ENCODE results near the gene NSMF.
"Not testable (repeated sequence)": the region's sequence is repeated elsewhere in the genome, so short reads cannot be mapped to it uniquely, and the experiment has no call there.

The NSMF gene

GRCh38 chr9:137457406-137458193, 1.5 kb downstream of the NSMF start:
- no peak for DNase-seq (ENCODE audit: low read depth in 2 of 2)

DNA sequence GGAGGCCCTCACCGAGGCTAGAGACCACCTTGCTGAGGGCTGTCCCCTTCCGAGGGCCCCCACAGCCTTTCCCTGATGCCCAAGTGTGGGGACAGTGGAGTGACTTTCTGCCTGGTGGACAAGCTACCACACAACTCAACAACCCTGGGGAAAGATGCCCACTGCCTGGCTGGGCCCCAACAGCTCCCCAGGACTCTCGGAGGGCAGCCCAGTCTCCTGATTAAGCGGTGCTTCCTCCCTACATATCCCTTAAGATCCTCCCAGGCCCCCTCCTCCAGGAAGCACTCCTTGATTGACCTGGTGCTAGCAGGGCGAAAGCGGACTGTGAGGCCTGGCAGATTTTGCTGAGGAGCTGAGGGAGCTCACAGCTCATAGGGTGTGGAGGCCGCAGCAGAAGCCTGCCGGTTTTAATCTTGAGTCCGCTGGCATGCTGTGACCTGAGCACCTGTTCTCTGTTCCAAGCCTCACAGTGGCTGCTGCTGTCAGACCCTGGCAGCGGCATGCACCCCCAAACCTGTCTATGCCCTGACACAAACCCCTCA, 2.2 kb downstream of the NSMF start:
- DNase-seq (ENCODE audit: low read depth in 2 of 2): no peak

- no peak for DNase-seq (ENCODE audit: low read depth in 2 of 2)
Measured at GRCh38 chr9:137456061-137456863, 2.9 kb downstream of the NSMF start.

DNA sequence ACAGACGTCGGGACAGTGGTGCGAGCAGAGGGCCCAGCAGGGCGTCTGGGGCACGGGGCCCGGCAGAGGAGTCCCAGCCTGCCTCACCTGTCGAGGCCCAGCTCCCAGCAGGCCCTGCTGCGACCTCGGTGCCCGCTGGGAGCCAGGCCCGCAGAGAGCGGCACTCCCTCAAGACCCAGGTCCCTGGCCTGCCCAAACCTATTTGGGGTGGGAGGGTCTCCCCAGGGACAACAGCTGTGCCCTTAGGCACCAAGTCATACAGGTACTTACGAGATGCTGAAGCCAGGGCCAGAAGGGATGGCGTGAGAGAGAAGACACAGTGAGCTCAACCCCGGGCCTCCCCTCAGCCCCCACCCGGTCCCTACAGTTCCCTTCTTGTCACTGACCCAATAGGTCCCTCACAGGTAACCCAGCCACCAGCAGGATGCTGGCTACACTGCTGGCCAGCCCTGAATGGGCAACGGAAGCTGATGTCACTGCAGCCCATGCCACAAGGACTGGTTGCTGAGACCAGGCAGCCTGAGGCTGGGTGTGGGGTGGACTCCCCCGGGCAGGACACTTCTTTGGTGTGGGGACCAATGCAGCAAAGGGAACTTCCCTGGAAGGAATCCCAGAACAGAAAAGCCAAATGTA, 3.7 kb downstream of the NSMF start:
- no peak for DNase-seq (ENCODE audit: low read depth in 2 of 2)

- no peak for DNase-seq (ENCODE audit: low read depth in 2 of 2)
Measured at GRCh38 chr9:137454597-137455358, 4.4 kb downstream of the NSMF start.

DNA sequence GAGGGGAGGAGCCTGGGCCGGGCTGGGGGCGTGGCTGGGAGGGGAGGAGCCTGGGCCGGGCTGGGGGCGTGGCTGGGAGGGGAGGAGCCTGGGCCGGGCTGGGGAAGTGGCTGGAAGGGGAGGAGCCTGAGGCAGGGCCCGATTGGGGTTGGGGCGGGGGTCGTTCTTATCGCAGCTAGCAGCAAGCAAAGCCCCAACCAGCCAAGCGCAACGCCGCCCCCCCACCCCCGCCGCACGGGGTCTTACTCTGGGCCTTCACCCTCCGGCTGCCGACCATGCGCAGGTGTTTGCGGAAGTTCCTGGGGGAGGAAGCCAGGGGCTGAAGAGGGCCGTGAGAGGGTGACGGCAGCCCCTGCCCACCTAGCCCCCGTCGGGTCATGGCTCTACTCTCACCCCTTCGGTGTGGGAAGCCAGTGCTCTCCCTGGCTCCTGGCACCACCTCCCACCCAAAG, 5.0 kb downstream of the NSMF start:
- no peak for DNase-seq (ENCODE audit: low read depth in 2 of 2)

DNA sequence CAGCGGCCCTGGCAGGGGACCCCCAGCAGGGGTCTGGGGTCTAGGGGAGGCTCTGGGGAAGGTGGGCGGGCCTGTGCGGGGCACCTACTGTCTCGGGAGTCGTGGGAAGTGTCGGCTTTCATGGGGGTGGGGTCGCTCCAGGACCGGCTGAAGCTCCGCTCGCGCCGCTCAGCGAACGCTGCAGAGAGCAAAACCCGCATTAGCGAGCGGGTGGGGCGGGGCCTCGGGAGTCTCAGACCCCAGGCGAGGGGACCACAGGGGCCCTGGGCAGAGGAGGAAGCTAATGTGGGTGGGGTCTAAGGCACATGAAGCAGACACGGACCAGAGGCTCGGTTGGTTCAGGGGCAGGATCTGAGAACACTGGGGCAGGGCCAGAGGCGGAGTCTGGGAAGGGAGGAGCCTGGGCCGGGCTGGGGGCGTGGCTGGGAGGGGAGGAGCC, 5.5 kb downstream of the NSMF start:
- DNase-seq (ENCODE audit: low read depth in 2 of 2): peak; percentile 35 to 59

GRCh38 chr9:137452761-137453642, 6.1 kb downstream of the NSMF start:
- DNase-seq (ENCODE audit: low read depth in 2 of 2): no peak

DNA sequence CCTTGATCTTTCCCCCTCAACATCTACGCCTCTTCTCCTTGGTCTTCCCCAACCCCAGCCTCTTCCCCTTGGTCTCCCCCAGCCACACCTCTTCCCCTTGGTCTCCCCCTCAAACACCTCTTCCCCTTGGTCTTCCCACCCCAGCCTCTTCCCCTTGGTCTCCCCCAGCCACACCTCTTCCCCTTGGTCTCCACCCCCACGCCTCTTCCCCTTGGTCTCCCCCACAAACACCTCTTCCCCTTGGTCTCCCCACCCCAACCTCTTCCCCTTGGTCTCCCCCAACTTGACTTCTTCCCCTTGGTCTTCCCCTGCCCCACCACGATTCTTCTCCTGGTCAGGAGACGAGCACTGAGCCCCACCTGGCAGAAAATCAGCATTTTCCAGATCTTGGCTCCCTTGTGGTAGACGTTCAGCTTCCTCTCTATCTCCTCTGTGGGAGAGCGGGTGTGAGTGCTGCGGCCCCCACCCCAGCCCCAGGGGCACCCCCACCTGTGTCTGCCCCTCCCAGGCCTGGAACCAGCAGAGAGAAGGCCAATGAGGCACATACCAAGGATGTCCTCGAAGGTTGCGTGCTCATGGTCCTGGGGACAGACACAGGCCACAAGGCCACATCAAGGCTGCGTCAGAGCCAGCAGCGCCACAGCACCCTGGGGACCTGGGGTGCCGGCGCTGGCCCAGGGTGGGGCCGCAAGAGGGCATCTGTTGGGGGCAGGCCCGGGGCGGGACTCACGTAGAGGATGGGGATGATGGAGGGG, 7.0 kb downstream of the NSMF start:
- DNase-seq (ENCODE audit: low read depth in 2 of 2): no peak

- not testable (repeated sequence) for DNase-seq (ENCODE audit: low read depth in 2 of 2)
Measured at GRCh38 chr9:137451264-137452005, 7.7 kb downstream of the NSMF start.

- not testable (repeated sequence) for DNase-seq (ENCODE audit: low read depth in 2 of 2)
Measured at GRCh38 chr9:137450539-137451222, 8.5 kb downstream of the NSMF start.

DNA sequence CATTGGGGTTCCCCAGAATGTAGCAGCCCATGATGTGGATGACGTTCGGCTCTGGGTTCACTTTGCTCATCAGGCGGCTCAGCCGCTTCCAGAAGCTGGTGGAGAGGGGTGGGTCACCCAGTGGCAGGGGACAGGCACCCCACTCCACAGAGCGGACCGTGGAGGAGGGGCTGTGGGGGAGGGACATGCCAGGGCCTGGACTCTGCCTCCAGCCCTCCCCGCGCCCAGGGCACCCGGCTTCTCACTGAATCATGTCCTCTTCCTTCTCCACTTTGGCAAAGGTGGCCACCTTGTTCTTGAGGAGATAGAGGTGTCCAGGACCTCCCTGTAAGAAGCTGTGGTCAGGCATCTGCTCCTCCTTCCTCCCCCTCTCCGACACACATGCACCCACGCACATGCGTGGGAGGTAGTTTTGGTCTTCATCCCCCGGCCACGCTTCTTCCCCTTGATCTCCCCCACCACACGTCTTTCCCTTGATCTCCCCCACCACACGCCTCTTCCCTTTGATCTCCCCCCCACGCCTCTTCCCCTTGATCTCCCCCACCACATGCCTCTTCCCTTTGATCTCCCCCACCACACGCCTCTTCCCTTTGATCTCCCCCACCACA, 9.1 kb downstream of the NSMF start:
- no peak for DNase-seq (ENCODE audit: low read depth in 2 of 2)

DNA sequence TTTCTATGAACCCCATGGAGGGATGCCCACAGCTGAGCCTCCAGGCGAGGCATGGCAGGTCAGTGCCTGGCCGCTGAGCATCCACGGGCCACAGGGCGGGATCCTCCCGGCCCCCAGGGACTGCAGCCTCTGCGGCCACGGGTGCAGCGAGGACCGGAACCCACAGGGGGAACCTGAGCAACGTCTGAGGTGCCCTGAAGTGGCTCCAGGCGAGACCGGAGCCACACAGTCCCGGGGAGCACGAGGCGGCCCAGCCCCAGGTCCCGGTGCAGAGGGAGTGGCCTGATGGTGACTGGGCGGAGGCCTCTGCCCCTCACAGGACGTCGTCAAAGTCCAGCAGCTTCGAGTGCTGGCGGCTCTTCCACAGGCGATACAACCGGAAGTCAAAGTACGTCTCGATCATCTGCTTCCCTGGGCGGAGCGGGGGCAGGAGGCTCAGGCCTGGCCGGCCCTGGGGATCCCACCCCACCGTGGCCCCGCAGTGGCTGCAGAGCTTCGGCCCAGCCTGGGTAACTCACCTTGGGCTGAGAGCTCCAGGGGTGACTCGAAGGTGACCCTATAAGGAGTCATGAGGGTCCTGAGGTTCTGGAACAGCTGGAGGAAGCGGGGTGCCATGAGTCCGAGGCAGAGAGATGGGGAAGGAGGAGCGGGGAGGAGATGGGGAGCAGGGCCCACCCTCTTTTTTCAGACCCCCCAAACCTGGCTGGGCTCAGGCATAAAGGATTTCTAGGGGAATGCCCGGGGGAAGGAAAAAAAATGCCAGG, 9.9 kb downstream of the NSMF start:
- DNase-seq (ENCODE audit: low read depth in 2 of 2): no peak

- no peak for DNase-seq (ENCODE audit: low read depth in 2 of 2)
Measured at GRCh38 chr9:137448602-137448962, 10.6 kb downstream of the NSMF start.

GRCh38 chr9:137447722-137448601, 11.2 kb downstream of the NSMF start:
- DNase-seq (ENCODE audit: low read depth in 2 of 2): no peak

GRCh38 chr9:137446851-137447471, 12.2 kb downstream of the NSMF start:
- DNase-seq (ENCODE audit: low read depth in 2 of 2): no peak

All from stimulated activated CD8-positive, alpha-beta memory T cell treated with anti-CD3 and anti-CD28 coated beads, Interleukin-2, amount 100 ng/mL, for 48 hours (primary cell).